Measurements from ENCODE around the gene TPM2. TPM values are rescaled to one million over a fixed set of nuclear protein-coding genes. Genes with fewer than 3 reads are reported as not detected.
A peak's percentile ranks its signal among the peaks of the same experiment; 100 is the strongest.

The TPM2 gene
- total RNA-seq (2022), result 138 and 145 TPM in 2 replicates
- Bru-seq, nascent RNA, result percentile 76 among the genes with signal in this experiment
- percentile 81 among the genes with signal in this experiment for BruChase-seq, experiment 1, labeled RNA remaining after a 6-hour chase
- BruChase-seq, experiment 2, labeled RNA remaining after a 2-hour chase, result percentile 77 among the genes with signal in this experiment
- long read RNA-seq, transcript TPM2-201 (9 exons, 1,018 nt), result minor isoform, 12 of 156 reads
- long read RNA-seq, transcript TPM2-203 (9 exons, 1,183 nt), result major isoform, 105 of 156 reads
- long read RNA-seq, partial matches to known transcripts, result 16 of 156 reads
- long read RNA-seq, other reads (novel, unspliced or antisense), result 21 of 156 reads

DNA sequence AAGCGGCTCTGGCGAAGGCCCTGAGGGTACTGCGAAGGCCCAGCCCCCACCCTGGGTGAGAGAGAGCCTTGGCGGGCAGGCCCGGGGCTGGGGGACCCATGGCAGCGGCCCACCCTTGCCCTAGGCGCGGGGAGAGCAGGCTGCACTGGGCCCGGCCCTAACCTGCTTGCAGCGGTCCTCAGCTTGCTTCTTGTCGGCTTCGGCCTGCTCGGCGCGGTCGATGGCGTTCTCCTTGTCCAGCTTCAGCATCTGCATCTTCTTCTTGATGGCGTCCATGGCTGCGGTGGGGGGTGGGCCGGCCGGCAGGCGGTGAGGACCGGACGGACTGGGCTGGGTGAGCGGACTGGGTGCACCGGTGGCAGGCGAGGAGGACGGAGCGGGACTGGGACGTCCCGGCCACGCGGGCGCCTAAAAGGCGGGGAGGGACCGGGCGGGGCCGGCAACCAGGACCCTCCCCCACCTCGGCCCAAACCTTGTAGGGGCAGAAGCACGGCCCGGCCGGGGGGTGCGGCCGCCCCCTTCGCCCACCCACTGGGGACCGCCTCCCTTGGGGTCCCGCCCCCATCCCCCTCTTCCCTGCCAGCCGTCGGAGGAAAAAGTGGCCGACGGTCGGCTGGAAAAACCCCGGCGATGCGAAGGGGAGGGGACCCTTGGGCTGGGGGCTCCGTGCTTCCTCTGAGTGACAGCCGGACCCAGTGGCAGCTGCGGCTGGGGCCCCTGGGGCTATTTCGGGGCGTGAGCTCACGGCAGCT is at the start of gene TPM2:
Gene TPM2, minus strand, starts transcription at position 384 of the 752 bp plus-strand sequence. Its CDS starts 108 bp downstream, at position 276.
- Mint-ChIP-seq H3K27me3 (ENCODE audit: unreplicated experiment) (no peaks in the 10 kb centered on the region), H3K4me1 (ENCODE audit: low read depth, unreplicated experiment) (peaks cover 8% of the 10 kb centered on the region), H3K27ac (ENCODE audit: unreplicated experiment) (peak within 1 kb of the TSS; percentile 95), H3K9me3 (ENCODE audit: low read depth, unreplicated experiment) (no peaks in the 10 kb centered on the region), H3K36me3 (ENCODE audit: insufficient read depth, unreplicated experiment) (peaks cover 48% of the 10 kb centered on the region), H3K4me3 (ENCODE audit: low read depth, unreplicated experiment) (peak within 1 kb of the TSS; percentile 87)
- CTCF ChIA-PET, result interaction anchor here (1.1 to 2.9 kb wide), 3 partner anchors 16 to 28 kb away, joined by 3 to 7 read pairs (median 6); partner anchors contain the start of genes ARHGEF39 and CA9
- BruUV-seq (replicated peaks), result TSS peak; percentile 60
- DNase-seq, result peak; percentile 51
- intact Hi-C loops (cut with micrococcal nuclease; ENCODE audit: unreplicated experiment), result no loop called here
- TF ChIP-seq, protein P1, sequence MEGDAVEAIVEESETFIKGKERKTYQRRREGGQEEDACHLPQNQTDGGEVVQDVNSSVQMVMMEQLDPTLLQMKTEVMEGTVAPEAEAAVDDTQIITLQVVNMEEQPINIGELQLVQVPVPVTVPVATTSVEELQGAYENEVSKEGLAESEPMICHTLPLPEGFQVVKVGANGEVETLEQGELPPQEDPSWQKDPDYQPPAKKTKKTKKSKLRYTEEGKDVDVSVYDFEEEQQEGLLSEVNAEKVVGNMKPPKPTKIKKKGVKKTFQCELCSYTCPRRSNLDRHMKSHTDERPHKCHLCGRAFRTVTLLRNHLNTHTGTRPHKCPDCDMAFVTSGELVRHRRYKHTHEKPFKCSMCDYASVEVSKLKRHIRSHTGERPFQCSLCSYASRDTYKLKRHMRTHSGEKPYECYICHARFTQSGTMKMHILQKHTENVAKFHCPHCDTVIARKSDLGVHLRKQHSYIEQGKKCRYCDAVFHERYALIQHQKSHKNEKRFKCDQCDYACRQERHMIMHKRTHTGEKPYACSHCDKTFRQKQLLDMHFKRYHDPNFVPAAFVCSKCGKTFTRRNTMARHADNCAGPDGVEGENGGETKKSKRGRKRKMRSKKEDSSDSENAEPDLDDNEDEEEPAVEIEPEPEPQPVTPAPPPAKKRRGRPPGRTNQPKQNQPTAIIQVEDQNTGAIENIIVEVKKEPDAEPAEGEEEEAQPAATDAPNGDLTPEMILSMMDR (IDR thresholded peaks at IDR 0.05; ENCODE audit: unreplicated experiment), result no peak

- H3K36me3 Mint-ChIP-seq (ENCODE audit: insufficient read depth, unreplicated experiment), result peaks cover 41% of the 10 kb centered on the region
- H3K4me3 Mint-ChIP-seq (ENCODE audit: low read depth, unreplicated experiment), result no peak overlapping the region
- DNase-seq, result no peak
- intact Hi-C loops (cut with micrococcal nuclease; ENCODE audit: unreplicated experiment), result loop anchor here (10.0 kb wide), 2 partner anchors 74 to 76 kb away; partner anchors contain the start of genes ARHGEF39, HINT2 and SPAG8
- H3K4me1 Mint-ChIP-seq (ENCODE audit: low read depth, unreplicated experiment), result no peaks in the 10 kb centered on the region
- TF ChIP-seq, protein P1 (IDR thresholded peaks at IDR 0.05; ENCODE audit: unreplicated experiment), result no peak
- no peaks in the 10 kb centered on the region for H3K9me3 Mint-ChIP-seq (ENCODE audit: low read depth, unreplicated experiment)
- BruUV-seq (replicated peaks), result no TSS peak
- H3K27me3 Mint-ChIP-seq (ENCODE audit: unreplicated experiment), result no peaks in the 10 kb centered on the region
- CTCF ChIA-PET, result no interaction called here
- no peak overlapping the region for H3K27ac Mint-ChIP-seq (ENCODE audit: unreplicated experiment)
Observed at GRCh38 chr9:35738924-35739323, 49.2 kb upstream of the TPM2 start.

GRCh38 chr9:35738186-35738585 is 48.5 kb upstream of the TPM2 start:
- H3K9me3 Mint-ChIP-seq (ENCODE audit: low read depth, unreplicated experiment), result no peaks in the 10 kb centered on the region

GRCh38 chr9:35737143-35737542 is 47.4 kb upstream of the TPM2 start:
- H3K9me3 Mint-ChIP-seq (ENCODE audit: low read depth, unreplicated experiment), result no peaks in the 10 kb centered on the region
- H3K27me3 Mint-ChIP-seq (ENCODE audit: unreplicated experiment), result no peaks in the 10 kb centered on the region
- H3K36me3 Mint-ChIP-seq (ENCODE audit: insufficient read depth, unreplicated experiment), result peaks cover 45% of the 10 kb centered on the region
- no peaks in the 10 kb centered on the region for H3K4me1 Mint-ChIP-seq (ENCODE audit: low read depth, unreplicated experiment)
- CTCF ChIA-PET, result no interaction called here
- no peak overlapping the region for H3K4me3 Mint-ChIP-seq (ENCODE audit: low read depth, unreplicated experiment)
- intact Hi-C loops (cut with micrococcal nuclease; ENCODE audit: unreplicated experiment), result loop anchor here (10.0 kb wide), 2 partner anchors 72 to 78 kb away; partner anchors contain the start of genes ARHGEF39, HINT2 and SPAG8
- DNase-seq, result no peak
- TSS peak; percentile 25 for BruUV-seq (replicated peaks)
- TF ChIP-seq, protein P1 (IDR thresholded peaks at IDR 0.05; ENCODE audit: unreplicated experiment), result no peak
- no peak overlapping the region for H3K27ac Mint-ChIP-seq (ENCODE audit: unreplicated experiment)

More at GRCh38 chr9:35738186-35738585, 48.5 kb upstream of the TPM2 start:
- TF ChIP-seq, protein P1 (IDR thresholded peaks at IDR 0.05; ENCODE audit: unreplicated experiment), result no peak
- Mint-ChIP-seq H3K36me3 (ENCODE audit: insufficient read depth, unreplicated experiment) (peaks cover 37% of the 10 kb centered on the region), H3K4me1 (ENCODE audit: low read depth, unreplicated experiment) (no peaks in the 10 kb centered on the region), H3K27me3 (ENCODE audit: unreplicated experiment) (no peaks in the 10 kb centered on the region), H3K27ac (ENCODE audit: unreplicated experiment) (no peak overlapping the region), H3K4me3 (ENCODE audit: low read depth, unreplicated experiment) (no peak overlapping the region)
- CTCF ChIA-PET, result no interaction called here
- DNase-seq, result no peak
- intact Hi-C loops (cut with micrococcal nuclease; ENCODE audit: unreplicated experiment), result loop anchor here (10.0 kb wide), 2 partner anchors 73 to 77 kb away; partner anchors contain the start of genes ARHGEF39, HINT2 and SPAG8
- BruUV-seq (replicated peaks), result no TSS peak
